HG02759 (cell line): Measurements from ENCODE around the gene IL12RB2.
"Not testable (repeated sequence)": the region's sequence is repeated elsewhere in the genome, so short reads cannot be mapped to it uniquely, and the experiment has no call there.

Source experiments
- ATAC-seq: cut with Tn5 transposase; IDR thresholded peaks from one replicate; pipeline ENCODE4 v1.9.1; 2021; ENCODE audit warnings: mild to moderate bottlenecking, moderate library complexity; ENCODE audit not compliant: unreplicated experiment

Gene IL12RB2

DNA sequence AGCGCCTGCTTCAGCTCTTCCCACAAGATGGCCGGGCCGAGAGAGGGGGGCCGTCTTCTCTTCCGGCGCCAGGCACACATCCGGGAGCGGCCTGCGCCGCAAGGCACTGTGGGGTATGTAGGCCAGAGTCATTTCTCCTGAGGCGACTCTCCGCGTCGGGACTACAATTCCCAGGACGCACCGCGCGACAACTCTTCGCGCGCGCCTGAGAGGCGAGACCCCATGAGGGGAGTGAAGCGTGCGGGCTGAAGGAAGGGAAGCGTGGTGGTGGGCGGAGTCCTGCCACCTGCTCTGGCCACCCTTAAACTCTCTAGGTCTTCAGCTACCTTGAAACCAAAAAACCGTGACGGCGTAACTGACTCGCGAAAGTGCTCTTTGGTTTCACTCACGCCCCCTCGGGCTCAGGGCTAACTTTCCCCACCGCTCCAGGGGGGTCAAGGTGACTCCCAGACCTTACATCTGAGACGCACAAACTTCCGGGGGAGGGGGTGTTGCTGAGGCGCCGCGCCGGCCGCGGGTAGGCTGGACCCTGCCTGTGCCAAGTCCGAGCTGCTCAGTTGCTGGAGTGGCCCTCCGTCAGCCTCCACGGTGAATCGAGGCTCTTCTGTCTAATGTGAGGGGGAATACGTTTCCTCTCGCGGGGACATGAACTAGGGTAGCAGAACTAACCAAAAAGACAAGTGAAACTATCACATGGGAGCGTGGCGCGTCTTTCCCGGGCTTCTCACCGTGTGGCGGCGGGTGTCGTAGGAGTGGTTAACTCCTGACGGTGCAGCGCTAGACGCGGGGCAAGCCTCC is 122.9 kb downstream of the IL12RB2 start, which contains the start of gene SERBP1:
SERBP1 (minus strand) TSS at position 45 of the 798 bp plus-strand sequence. CDS start 102 bp downstream, outside the sequence.
- peak; percentile 86 for ATAC-seq

GRCh38 chr1:67431156-67431765 is 123.6 kb downstream of the IL12RB2 start:
- no peak for ATAC-seq

- ATAC-seq, result no peak
Observed at GRCh38 chr1:67431869-67432578, 124.4 kb downstream of the IL12RB2 start.

- ATAC-seq, result no peak
Observed at GRCh38 chr1:67432745-67433144, 125.1 kb downstream of the IL12RB2 start.

DNA sequence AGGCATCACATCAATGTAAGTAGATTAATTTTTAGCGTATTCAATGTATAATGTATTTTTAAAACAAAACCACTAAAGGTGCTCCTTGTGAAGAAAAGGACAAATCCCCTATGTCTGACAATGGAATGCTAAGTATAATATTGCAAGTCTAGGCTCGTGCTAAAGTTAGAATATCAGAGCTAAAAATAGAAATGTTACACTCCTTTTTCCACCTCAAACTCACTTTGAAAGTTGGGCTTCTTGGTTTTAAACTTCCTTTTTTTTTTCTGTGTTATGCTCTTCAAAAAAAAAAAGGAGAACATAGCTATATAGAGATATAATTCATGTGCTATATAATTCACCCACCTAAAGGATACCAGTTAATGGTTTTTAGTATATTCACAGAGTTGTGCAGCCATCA is 126.2 kb downstream of the IL12RB2 start:
- ATAC-seq, result no peak

DNA sequence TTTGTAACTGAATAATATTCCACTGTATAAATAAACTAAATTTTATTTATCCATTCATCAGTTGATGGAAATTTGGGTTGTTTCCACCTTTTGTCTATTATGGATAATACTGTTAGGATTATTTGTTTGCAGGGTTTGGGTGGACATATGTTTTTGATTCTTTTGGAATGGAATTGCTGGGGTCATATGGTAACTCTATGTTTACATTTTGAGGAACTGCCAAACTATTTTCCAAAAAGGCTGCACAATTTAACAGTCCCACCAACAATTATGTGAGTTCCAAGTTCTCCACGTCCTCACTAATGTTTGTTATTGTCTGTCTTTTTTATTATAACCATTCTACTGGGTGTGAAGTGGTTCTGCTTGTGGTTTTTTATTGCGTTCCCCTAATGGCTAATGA is 126.8 kb downstream of the IL12RB2 start:
- ATAC-seq, result no peak

GRCh38 chr1:67436511-67437055 is 128.9 kb downstream of the IL12RB2 start:
- ATAC-seq, result no peak

- ATAC-seq, result no peak
Observed at GRCh38 chr1:67437961-67438360, 130.3 kb downstream of the IL12RB2 start.

DNA sequence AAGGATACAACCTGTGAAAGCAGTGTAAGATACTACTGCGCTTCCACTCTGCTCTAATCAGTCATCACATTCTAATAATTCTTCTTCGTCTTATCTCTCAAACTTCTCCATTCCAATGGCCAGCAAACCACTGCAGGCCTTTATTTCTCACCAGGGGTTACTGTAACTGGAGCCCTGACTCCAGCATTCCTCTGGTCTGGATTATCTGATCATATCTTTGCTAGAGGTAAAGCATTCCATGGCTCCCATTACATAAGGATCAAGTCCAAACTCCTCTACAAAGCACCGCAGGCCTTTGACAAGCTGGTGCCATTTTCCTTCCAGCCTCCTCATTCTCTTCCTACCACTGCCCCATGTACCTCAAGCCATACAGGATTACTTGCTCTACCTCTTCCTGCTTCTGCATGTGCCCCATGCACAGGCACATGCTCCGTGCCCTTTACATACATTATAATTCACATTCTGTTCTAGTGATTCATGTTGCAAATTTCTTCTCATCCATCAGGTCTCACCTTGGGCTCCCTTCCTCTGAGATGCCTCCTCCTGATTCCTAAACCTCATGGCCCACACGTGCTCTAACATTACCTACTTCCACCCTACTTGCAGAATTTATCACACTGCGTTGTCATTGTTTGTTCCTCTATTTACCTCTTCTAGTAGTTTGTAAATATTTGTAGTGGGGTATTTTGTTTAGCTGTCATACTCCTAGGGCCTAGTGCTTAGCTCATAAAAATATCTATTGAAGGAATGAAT is 131.8 kb downstream of the IL12RB2 start:
- no peak for ATAC-seq

- no peak for ATAC-seq
Observed at GRCh38 chr1:67440339-67440738, 132.7 kb downstream of the IL12RB2 start.

DNA sequence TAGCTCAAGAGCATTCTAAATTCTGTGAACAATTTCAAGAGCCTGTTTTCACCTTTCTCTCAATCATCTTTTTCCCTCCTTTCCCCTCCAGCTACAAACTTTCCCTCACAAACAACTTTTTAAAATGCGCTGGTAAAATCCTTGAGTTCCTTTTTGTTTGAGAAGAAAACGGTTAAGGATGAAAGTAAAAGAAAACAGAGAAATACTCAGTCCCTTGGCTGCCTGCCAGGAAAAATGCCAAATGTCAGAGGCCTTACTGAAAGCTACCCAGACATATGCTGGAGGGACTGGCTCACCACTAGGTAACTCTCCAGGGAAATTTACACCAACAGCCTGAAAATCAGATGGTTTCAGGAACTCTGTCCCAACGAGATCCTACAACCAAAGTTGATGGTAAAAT is 133.5 kb downstream of the IL12RB2 start:
- no peak for ATAC-seq

DNA sequence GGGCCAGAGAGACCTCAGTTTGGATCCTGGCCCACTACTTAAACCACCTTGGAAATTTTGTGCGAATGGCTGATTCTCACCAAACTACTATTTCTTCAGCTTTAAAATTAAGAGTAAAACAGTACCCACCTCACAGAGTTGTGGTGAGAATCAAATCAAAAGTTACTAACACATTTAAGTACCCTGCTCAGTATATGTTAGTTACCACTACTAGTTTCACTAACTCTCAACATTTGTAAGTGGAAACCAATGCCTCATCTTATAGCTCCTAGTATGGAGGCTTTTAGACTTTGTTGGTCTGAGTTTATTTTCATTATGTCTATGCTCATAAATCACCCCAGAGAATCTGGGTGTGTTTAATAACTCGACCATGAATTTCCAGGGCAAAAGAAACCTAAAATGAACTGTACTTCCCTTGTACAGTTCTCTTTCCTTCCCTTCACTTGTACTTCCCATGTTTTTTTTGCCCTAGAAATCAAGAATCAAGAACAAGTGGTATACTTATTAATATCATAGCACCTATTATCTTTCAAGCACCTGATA is 134.1 kb downstream of the IL12RB2 start:
- no peak for ATAC-seq

DNA sequence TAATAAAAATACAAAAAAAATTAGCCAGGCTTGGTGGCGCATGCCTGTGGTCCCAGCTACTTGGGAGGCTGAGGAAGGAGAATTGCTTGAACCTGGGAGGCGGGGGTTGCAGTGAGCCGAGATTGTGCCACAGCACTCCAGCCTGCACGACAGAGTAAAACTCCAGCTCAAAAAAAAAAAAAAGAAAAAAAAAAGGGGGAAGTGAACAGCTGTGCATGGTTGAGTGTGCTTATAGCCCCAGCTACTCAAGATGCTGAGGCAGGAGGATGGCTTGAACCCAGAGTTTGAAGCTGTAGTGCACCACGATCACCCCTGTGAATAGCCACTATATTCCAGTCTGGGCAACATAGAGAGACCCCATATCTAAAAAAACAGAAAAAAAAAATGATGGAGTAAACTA is 138.3 kb downstream of the IL12RB2 start:
- ATAC-seq, result not testable (repeated sequence)
